GM19240 (cell line): ENCODE data around the gene NPDC1.
"Not testable (repeated sequence)": the region's sequence is repeated elsewhere in the genome, so short reads cannot be mapped to it uniquely, and the experiment has no call there.

ENCODE experiments used
- DNase-seq: peaks from one replicate; pipeline ENCODE4 v3.0.0; 2011; ENCODE audit warnings: low spot score; ENCODE audit not compliant: insufficient read length

NPDC1 gene

GRCh38 chr9:137075275-137075775, 29.3 kb upstream of the NPDC1 start:
- no peak for DNase-seq

GRCh38 chr9:137074657-137075274, 28.8 kb upstream of the NPDC1 start:
- no peak for DNase-seq

- no peak for DNase-seq
Measured at GRCh38 chr9:137073992-137074399, 28.0 kb upstream of the NPDC1 start.

- DNase-seq = no peak
Measured at GRCh38 chr9:137071282-137071681, 25.3 kb upstream of the NPDC1 start.

GRCh38 chr9:137070906-137071275, 24.9 kb upstream of the NPDC1 start:
- DNase-seq = no peak

GRCh38 chr9:137070201-137070905, 24.4 kb upstream of the NPDC1 start, which contains the start of gene SAPCD2:
Gene SAPCD2 (minus strand): TSS chr9:137070557. CDS start chr9:137070460, 97 bp downstream.
- DNase-seq = peak; percentile 90

GRCh38 chr9:137069508-137070091, 23.6 kb upstream of the NPDC1 start:
- no peak for DNase-seq

GRCh38 chr9:137068539-137069507, 22.8 kb upstream of the NPDC1 start:
- no peak for DNase-seq

- DNase-seq = peak; percentile 96
Measured at GRCh38 chr9:137067860-137068538, 22.0 kb upstream of the NPDC1 start.

GRCh38 chr9:137066096-137066861, 20.3 kb upstream of the NPDC1 start:
- DNase-seq = no peak

- no peak for DNase-seq
Measured at GRCh38 chr9:137065336-137065967, 19.5 kb upstream of the NPDC1 start.

- DNase-seq = no peak
Measured at GRCh38 chr9:137064880-137065164, 18.8 kb upstream of the NPDC1 start.

- DNase-seq = no peak
Measured at GRCh38 chr9:137064027-137064879, 18.3 kb upstream of the NPDC1 start.

GRCh38 chr9:137063311-137064026, 17.5 kb upstream of the NPDC1 start:
- DNase-seq = no peak

GRCh38 chr9:137062798-137063197, 16.8 kb upstream of the NPDC1 start:
- not testable (repeated sequence) for DNase-seq

- DNase-seq = no peak
Measured at GRCh38 chr9:137062384-137062783, 16.4 kb upstream of the NPDC1 start.

GRCh38 chr9:137058521-137059234, 12.7 kb upstream of the NPDC1 start:
- no peak for DNase-seq

- no peak for DNase-seq
Measured at GRCh38 chr9:137057545-137057944, 11.6 kb upstream of the NPDC1 start.
